ENCODE data around the gene LRCH3. TPM values are rescaled to one million over a fixed set of nuclear protein-coding genes. Genes with fewer than 3 reads are reported as not detected.

LRCH3 gene
- total RNA-seq (2014; rRNA removed; shearing (Covaris generic)) (20.9 and 28.7 TPM in 2 replicates), polyA plus RNA-seq (2016; fragmentation: Nextera tagmentation; extraction: Ambion mirVana) (20.2 and 24.1 TPM in 2 replicates)

DNA sequence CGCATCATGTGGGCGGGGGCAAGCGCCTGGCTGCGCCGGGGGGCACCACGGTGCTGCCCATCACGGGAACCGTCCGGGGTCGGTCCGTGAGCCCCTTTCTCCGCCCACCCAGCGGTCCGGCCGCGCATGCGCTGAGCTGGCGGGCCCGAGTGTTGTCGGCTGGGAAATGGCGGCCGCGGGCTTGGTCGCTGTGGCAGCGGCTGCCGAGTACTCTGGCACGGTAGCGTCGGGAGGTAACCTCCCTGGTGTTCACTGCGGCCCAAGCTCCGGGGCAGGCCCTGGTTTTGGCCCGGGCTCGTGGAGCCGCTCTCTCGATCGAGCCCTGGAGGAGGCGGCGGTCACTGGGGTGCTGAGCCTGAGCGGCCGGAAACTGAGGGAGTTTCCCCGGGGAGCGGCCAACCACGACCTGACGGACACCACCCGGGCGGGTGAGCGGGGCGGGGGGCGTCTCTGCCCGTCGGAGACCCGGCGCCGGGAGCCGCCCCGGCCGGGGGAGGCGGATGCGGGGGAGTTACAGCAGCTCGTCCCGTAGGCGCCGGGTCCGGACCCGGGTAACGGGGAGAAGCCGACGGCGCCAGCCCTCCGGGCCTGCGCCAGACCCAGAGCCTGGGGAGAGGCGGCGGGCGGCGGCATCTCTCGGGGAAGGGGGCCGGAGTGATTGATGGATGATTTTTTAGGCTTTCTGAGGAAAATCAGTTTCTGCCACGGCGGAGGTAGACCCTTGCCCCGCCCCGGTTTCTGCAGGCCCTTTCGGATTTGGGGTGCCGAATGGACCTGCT lies at the start of gene LRCH3:
TSS of gene LRCH3 (plus strand) at position 142 of the 779 bp plus-strand sequence. CDS start at position 167, 25 bp downstream.
- H3K9ac ChIP-seq = peak within 1 kb of the TSS; percentile 96
- H3F3A ChIP-seq (ENCODE audit: insufficient read depth) = peaks cover 50% of the 10 kb centered on the region
- no peaks in the 10 kb centered on the region for H3K36me3 ChIP-seq (ENCODE audit: low read depth)
- peak; percentile 89 for DNase-seq
- H4K20me1 ChIP-seq (ENCODE audit: insufficient read depth) = peaks cover 4% of the 10 kb centered on the region; the same call in 1 of the 2 replicates
- TF ChIP-seq EZH2 (IDR thresholded peaks at IDR 0.05; ENCODE audit: insufficient read depth, poor library complexity, severe bottlenecking) (no peak), EZH2phosphoT487 (IDR thresholded peaks at IDR 0.05; ENCODE audit: insufficient read depth, low read depth) (no peak)
- peaks cover 48% of the 10 kb centered on the region for H3K79me2 ChIP-seq (ENCODE audit: insufficient read depth)
- peak within 1 kb of the TSS; percentile 98 for H2AFZ ChIP-seq
- peak within 1 kb of the TSS; percentile 84 for H3K4me2 ChIP-seq (ENCODE audit: unreplicated experiment)
- peaks cover 42% of the 10 kb centered on the region for H3K4me1 ChIP-seq (ENCODE audit: insufficient read depth)
- H3K4me3 ChIP-seq = peak within 1 kb of the TSS; percentile 90
- no peaks in the 10 kb centered on the region for H3K27me3 ChIP-seq (replicated peaks; ENCODE audit: insufficient read depth)
- H3K9me2 ChIP-seq (ENCODE audit: insufficient read depth) = no peaks in the 10 kb centered on the region
- in situ Hi-C loops (cut with MboI) = no loop called here
- peak within 1 kb of the TSS; percentile 92 for H3K27ac ChIP-seq
- H3K9me3 ChIP-seq (ENCODE audit: low read depth) = no peaks in the 10 kb centered on the region
- WGBS, 2 experiments (ENCODE audit: low coverage in 1 of 2, low lambda C conversion rate in 2 of 2, missing lambda C conversion rate in 2 of 2) = 1% methylated on average over 66 to 74 of the region's 83 CpGs

DNA sequence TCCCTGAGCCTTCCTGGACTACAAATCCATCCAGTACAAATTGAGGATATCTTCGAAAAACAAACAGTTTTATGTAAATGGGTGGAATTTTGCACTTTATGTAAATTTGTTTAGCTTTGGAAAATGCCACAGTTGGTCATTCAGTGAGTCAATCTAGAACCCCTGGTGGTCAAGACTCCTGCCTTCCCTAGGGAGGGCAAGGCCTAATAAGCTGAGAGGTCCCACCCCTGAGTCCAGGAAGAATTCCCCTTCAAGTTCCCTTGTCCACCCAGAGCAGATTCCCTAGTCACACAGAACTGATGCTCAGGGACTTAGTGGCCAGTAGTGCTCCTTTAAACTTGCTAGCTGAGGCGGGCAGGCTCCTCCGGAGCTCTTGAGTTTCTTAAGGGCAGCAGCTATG lies 48.3 kb upstream of the LRCH3 start:
- no peak overlapping the region for H2AFZ ChIP-seq
- no peak overlapping the region for H3K4me2 ChIP-seq (ENCODE audit: unreplicated experiment)
- H3K27me3 ChIP-seq (replicated peaks; ENCODE audit: insufficient read depth) = no peaks in the 10 kb centered on the region
- H3K4me1 ChIP-seq (ENCODE audit: insufficient read depth) = no peaks in the 10 kb centered on the region
- in situ Hi-C loops (cut with MboI) = no loop called here
- no peaks in the 10 kb centered on the region for H3K79me2 ChIP-seq (ENCODE audit: insufficient read depth)
- no peak overlapping the region for H3K9ac ChIP-seq
- H3K9me3 ChIP-seq (ENCODE audit: low read depth) = no peaks in the 10 kb centered on the region
- 64 to 76% methylated on average over 3 of the region's 3 CpGs for WGBS, 2 experiments (ENCODE audit: low coverage in 1 of 2, low lambda C conversion rate in 2 of 2, missing lambda C conversion rate in 2 of 2)
- H3F3A ChIP-seq (ENCODE audit: insufficient read depth) = no peaks in the 10 kb centered on the region
- H3K27ac ChIP-seq = no peak overlapping the region
- H3K36me3 ChIP-seq (ENCODE audit: low read depth) = no peaks in the 10 kb centered on the region
- H4K20me1 ChIP-seq (ENCODE audit: insufficient read depth) = no peaks in the 10 kb centered on the region
- no peak for DNase-seq
- H3K4me3 ChIP-seq = no peak overlapping the region
- H3K9me2 ChIP-seq (ENCODE audit: insufficient read depth) = no peaks in the 10 kb centered on the region
- no peak for TF ChIP-seq EZH2phosphoT487 (IDR thresholded peaks at IDR 0.05; ENCODE audit: insufficient read depth, low read depth)
- no peak for TF ChIP-seq EZH2 (IDR thresholded peaks at IDR 0.05; ENCODE audit: insufficient read depth, poor library complexity, severe bottlenecking)

DNA sequence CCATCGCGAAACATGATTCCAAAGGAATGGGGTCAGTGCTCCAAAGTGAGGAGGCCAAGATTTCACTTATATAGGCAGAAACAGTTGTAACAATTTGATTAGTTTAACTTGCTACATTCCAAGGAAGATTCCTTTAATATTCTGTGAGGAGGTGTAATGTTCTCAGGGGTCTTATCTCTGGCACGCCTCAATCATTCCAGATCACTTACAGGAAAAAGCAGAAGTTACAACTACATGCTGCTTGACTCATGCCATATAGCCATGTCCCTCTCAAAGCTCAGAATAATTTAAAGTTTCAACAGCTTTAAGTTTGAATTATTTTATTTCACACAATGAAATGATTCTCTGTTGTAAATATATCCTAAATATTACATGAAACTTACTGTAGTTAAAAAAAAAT lies 44.8 kb upstream of the LRCH3 start:
- Histone ChIP-seq H3K79me2 (ENCODE audit: insufficient read depth) (peaks cover 6% of the 10 kb centered on the region), H3K27me3 (replicated peaks; ENCODE audit: insufficient read depth) (no peaks in the 10 kb centered on the region), H3K27ac (no peak overlapping the region), H3F3A (ENCODE audit: insufficient read depth) (peaks cover 19% of the 10 kb centered on the region), H3K9me3 (ENCODE audit: low read depth) (no peaks in the 10 kb centered on the region), H2AFZ (no peak overlapping the region), H4K20me1 (ENCODE audit: insufficient read depth) (no peaks in the 10 kb centered on the region), H3K9ac (no peak overlapping the region), H3K4me2 (ENCODE audit: unreplicated experiment) (no peak overlapping the region), H3K4me3 (no peak overlapping the region), H3K9me2 (ENCODE audit: insufficient read depth) (no peaks in the 10 kb centered on the region), H3K4me1 (ENCODE audit: insufficient read depth) (peaks cover 7% of the 10 kb centered on the region; the same call in 1 of the 2 replicates), H3K36me3 (ENCODE audit: low read depth) (no peaks in the 10 kb centered on the region)
- TF ChIP-seq EZH2 (IDR thresholded peaks at IDR 0.05; ENCODE audit: insufficient read depth, poor library complexity, severe bottlenecking) = no peak
- no peak for TF ChIP-seq EZH2phosphoT487 (IDR thresholded peaks at IDR 0.05; ENCODE audit: insufficient read depth, low read depth)
- WGBS, 2 experiments (ENCODE audit: low coverage in 1 of 2, low lambda C conversion rate in 2 of 2, missing lambda C conversion rate in 2 of 2) = 93 to 95% methylated on average over 3 of the region's 3 CpGs
- no peak for DNase-seq
- in situ Hi-C loops (cut with MboI) = no loop called here

DNA sequence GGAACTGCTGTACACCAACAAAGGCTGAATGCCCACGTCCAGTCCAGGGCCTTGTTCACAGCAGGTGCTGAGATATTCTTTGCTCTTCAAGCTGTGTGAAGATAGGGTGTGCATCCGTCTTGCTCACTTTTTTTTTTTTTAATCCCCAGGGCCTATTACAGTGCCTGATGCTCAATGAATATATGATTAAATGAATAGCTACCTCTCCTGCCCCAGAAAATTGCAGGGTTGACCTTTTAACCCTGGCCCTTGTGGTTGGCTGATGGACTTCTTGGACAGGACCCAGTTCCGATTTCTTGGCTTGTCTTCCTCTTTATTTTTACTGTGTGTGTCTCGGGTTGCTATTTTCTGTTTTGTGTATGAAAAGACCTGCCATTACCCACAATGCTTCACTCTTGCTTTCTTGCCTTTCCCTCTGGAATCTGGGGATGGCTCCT lies 44.2 kb upstream of the LRCH3 start:
- in situ Hi-C loops (cut with MboI) = no loop called here
- Histone ChIP-seq H4K20me1 (ENCODE audit: insufficient read depth) (no peaks in the 10 kb centered on the region), H3K9me2 (ENCODE audit: insufficient read depth) (no peaks in the 10 kb centered on the region), H3K79me2 (ENCODE audit: insufficient read depth) (peaks cover 12% of the 10 kb centered on the region), H3K9me3 (ENCODE audit: low read depth) (no peaks in the 10 kb centered on the region), H3K27ac (no peak overlapping the region), H3K4me3 (no peak overlapping the region), H3K36me3 (ENCODE audit: low read depth) (no peaks in the 10 kb centered on the region), H2AFZ (no peak overlapping the region), H3K9ac (no peak overlapping the region), H3K4me2 (ENCODE audit: unreplicated experiment) (no peak overlapping the region), H3F3A (ENCODE audit: insufficient read depth) (peaks cover 19% of the 10 kb centered on the region), H3K4me1 (ENCODE audit: insufficient read depth) (peaks cover 10% of the 10 kb centered on the region; the same call in 1 of the 2 replicates), H3K27me3 (replicated peaks; ENCODE audit: insufficient read depth) (no peaks in the 10 kb centered on the region)
- 77 to 81% methylated on average over 4 of the region's 4 CpGs for WGBS, 2 experiments (ENCODE audit: low coverage in 1 of 2, low lambda C conversion rate in 2 of 2, missing lambda C conversion rate in 2 of 2)
- TF ChIP-seq EZH2phosphoT487 (IDR thresholded peaks at IDR 0.05; ENCODE audit: insufficient read depth, low read depth) (no peak), EZH2 (IDR thresholded peaks at IDR 0.05; ENCODE audit: insufficient read depth, poor library complexity, severe bottlenecking) (no peak)
- DNase-seq = no peak
